Activated CD4-positive, alpha-beta T cell treated with anti-CD3 and anti-CD28 coated beads, Interleukin-2, Interleukin-6, amounts not matched to agents 100 ng/mL and 50 ng/mL, durations not matched to agents 16 hours and 8 hours (primary cell): ENCODE results near the gene FBXO3.
"Not testable (repeated sequence)": the region's sequence is repeated elsewhere in the genome, so short reads cannot be mapped to it uniquely, and the experiment has no call there.

Source experiments
- DNase-seq: peaks from one replicate; pipeline ENCODE4 v3.0.0-alpha.2; 2020

The FBXO3 gene

GRCh38 chr11:33773987-33774735, at the start of gene FBXO3:
TSS of gene FBXO3 (minus strand) at chr11:33774520. CDS start at chr11:33774497, 23 bp downstream.
- peak; percentile 85 for DNase-seq

GRCh38 chr11:33822981-33823380, 48.7 kb upstream of the FBXO3 start:
- not testable (repeated sequence) for DNase-seq

DNA sequence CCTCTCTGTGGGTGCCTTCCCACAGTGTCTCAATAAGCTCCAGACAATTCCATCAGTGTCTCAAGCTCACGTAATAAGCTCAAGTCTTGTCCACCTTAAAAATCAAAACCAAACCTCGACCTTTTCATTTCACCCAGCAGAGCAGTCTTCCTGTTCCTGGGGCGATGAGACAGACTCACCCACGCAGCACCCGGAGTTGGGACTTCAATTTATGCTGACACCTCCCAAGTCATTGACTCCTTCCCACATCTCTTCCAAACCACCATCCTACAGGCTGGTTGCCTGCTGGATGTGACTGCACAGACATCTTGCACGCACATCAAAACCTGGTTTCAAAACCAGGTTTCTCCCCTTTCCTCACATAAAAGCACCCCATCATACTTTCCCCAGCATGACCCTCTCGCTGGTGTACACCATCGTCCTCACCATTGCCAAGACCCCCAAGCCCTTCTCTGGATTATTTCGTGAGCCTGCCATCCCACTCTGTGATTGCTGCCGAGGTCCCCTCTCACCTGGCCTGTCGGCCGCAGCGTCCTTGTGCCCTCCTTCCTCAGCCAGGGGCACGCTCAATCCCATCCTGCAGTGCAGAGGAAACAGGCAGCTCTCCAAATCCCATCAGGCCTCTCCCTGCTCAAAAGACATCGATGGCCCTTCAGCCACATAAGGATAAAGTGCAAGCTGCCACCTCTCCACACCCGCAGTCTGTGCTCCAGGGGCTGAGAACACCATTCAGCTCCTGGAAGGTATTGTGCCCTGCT, 45.1 kb upstream of the FBXO3 start:
- no peak for DNase-seq

- DNase-seq = peak; percentile 85
These were observed 34.0 kb upstream of the FBXO3 start for GRCh38 chr11:33808228-33808828.

- no peak for DNase-seq
These were observed 30.2 kb upstream of the FBXO3 start for GRCh38 chr11:33804471-33804870.

DNA sequence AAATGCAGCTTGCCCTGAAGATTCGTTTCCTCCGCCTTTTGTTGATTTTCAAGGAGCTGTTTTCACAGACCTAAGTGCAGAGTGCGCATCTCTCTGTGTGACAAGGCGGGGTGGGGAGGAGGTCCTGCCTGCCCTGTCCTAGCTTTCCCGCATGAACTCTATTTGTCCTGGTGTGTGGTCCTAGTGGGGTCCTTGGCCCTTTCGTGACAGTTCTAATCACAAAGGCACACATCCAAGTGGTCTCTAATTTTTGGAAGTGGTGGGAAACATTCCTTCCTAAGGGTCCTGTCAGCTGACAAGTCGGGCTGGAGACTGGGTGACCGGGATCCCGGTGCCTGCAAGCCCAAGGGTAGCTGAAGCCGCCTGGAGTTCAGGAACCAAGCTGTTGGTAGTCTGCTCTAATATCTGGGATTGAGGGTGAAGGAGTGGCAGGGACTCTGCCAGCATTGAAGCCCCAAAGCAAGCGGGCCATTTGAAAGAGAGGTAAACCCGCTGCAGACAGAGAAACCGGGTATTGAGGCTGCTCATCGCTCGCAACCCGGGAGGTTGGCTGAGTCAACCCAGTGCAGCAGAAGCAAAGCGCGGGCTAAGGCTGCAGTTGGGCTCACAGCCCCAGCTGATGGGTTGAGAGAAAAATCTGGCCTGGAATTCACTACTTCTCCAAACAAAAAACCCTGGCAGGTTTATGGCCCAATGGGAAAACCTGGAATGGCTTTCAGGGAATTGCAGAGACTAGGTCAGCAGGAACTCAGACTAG, 28.1 kb upstream of the FBXO3 start:
- peak; percentile 13 for DNase-seq

GRCh38 chr11:33801821-33802193, 27.5 kb upstream of the FBXO3 start:
- no peak for DNase-seq

DNA sequence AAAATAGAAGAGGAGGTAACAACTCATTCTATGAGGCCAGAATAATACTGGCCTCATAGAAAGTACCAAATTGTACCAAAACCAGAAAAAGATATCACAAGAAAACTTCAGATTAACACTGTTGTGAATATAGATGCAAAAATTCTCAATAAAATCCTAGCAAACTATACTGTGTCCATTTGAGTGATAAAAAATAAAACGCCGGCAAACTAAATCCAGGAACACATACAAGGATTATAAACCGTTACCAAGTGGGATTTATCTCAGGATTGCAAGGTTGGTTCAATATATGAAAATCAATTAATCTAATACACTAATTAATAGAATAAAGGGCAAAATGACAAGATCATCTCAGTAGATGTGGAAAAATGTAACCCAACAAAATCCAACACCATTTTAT, 23.6 kb upstream of the FBXO3 start:
- DNase-seq = no peak

DNA sequence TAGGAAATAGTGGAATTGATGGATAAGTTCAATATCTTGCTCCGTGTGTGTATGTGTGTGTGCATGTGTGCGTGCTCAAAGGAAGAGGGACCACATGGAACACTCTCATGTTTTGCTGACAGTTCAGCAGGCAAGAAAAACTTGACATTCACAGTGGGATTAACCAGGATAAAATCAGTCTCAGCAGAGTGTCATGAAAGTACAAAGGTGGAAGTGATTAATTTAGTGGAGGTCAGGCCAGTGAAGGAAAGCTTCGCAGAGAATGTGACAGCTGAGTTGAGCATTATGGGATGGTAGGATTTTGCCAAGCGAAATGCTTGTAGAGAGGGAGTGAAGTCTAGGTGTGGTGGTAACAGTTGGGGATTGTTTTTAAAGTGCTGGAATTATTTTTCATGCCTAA, 15.7 kb upstream of the FBXO3 start:
- DNase-seq = no peak

DNA sequence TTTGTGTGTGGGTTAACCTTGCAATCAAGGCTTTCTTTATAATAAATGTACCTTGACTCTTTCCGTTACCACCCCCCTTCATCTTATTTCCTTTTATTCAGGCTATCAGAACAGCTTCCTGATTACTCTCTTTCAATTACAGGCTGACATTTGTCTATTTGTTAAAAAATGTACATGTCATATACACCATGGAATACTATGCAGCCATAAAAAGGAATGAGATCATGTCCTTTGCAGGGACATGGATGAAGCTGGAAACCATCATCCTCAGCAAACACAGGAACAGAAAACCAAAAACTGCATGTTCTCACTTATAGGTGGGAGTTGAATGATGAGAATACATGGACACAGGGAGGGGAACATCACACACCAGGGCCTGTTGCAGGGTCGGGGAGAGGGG, 13.8 kb upstream of the FBXO3 start:
- DNase-seq = not testable (repeated sequence)

- no peak for DNase-seq
These were observed 12.8 kb upstream of the FBXO3 start for GRCh38 chr11:33787076-33787475.

GRCh38 chr11:33785609-33786008, 11.3 kb upstream of the FBXO3 start:
- DNase-seq = no peak

DNA sequence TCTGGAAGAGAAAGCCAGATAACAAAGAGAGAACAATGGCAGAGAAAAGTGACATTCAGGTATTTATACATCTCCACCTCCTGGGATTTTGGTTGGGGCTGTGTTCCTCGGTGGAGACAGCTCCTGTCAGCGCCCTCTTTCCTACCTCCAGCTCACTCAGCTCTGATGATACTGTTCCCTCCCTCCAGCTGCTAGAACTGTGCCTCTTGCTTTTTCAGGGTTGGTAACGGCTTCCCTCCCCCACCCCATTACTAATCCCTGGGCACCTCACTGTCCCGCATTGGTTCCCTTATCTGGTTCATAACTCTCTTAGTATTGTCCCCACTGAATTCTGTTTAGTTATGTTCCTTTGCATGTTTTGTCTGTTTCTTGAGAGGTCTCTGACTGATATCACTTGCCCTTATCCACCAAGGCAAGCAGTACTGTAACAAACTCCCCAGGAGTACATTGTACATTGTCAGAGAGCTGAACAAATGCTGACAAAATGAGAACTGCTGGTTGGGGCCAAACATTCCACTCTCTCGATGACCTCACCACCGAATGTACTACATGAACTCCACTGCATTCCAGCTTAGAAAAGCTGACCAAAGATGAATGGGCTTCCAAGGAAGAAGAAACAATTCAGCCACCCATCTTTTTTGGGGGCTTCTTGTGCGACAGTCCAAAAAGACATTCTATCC, 5.7 kb upstream of the FBXO3 start:
- no peak for DNase-seq

DNA sequence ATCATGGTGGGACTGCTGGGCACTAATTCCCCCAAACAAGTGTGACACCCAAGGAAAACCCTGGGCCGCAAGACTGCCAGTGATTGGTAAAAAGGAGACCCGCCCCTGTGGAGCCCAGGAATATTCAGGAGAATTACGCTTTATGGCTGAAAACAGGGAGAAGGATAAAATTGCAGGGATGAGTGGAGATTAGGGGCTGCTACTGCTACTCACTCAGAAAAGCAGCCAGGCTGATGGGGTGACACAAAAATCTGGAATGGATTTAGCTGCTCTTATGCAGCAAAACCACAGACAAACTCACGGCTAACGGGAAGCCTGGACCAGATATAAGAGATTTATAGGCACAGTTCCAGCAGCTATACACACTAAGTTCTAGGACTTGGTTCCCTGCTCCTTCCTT, 4.4 kb upstream of the FBXO3 start:
- no peak for DNase-seq

GRCh38 chr11:33777906-33778305, 3.6 kb upstream of the FBXO3 start:
- no peak for DNase-seq

DNA sequence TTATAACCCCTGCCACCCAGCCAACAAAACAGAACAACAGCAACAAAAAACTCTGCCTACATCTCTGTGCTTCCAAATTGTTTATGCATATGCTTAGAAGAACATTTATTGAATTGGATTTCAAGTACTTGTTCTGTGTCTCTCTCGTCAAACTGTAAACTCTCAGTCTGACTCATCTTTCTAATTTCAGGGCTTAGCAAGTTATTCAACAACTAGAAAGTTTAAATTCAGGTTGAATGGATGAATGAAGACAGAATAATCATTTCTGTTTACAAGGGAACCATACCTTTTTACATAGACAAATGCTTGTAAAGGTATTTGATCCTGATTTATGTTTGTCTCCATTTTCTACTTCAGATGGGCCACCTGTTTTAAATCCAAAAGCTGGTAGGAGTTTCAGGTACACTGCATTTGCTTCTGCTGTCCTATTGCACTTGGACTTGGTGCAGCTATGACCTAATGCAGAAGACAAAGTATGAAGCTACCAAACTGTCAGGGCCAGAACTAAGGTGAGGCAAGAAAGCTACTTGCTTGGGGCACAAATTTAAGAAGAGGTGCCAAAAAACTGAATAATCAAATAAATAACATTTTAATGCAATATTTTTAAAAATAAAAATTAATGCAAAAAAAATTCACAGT, 1.6 kb upstream of the FBXO3 start:
- no peak for DNase-seq

DNA sequence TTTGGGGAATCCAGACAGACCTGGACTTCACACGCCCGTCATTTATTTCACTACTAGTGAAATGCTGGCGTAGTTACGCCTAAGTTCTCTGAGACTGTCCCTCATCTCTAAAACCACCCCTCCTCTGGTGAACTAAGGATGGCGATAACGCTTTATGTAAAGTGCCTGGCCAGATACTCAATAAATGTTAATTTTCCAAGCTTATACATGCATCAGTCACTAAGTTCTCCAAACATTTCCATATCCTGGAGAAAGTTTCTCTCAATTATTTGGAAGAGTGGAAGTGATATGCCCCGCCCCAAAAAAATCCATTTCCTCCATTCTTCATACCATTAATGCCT, 1.1 kb upstream of the FBXO3 start:
- no peak for DNase-seq

GRCh38 chr11:33774736-33775466, 581 bp upstream of the FBXO3 start:
- DNase-seq = no peak

DNA sequence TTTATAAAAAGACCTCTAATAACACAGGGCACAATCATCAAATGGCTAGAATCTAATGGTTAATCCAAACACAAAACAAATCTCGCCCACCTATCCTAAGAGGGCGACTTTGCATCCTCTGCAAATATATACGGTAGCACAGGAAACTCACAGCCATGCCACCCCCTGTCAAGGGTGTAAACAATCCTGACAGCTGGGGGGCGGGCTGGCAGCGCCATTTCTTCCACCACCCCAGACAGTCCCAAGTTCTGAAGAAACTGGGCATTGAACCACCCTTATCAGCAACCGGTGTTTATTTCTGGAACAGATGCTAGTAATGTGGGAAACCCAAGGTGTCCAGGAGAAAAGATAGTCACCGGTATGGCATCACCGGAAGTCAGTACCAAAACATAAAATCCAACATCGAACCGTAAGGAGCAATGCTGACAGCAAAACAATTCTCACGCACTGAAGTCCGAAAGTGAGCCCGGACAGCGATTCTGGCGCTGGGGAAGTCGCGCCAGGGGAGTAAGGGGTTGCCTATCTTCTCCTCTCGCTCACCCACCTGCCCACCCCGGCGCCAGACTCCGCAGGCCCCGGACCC, 825 bp downstream of the FBXO3 start:
- DNase-seq = peak; percentile 29

DNA sequence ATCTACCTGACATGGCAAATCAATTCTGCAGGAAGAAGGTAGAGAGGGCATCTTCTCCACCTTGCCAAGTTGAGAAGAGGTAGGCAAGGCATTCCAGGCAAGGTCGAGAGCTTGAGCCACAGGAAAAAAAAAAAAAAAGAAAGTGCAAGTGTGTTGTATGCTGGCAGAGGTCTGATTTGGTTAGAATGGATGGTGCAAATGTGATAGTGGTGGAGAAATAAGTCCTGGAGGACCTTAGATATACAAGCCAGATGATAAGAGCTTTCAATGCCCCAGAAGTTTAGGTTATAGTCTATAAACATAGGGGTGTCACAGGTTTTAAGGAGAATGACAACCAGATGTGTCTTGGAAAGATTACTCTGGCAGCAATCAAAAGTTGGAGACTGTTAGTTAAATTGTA, 1.4 kb downstream of the FBXO3 start:
- no peak for DNase-seq

- DNase-seq = no peak
These were observed 2.0 kb downstream of the FBXO3 start for GRCh38 chr11:33772300-33772699.
